Right ventricle myocardium inferior (tissue), 1 donor: ENCODE measurements around the gene SLC39A11. TPM values are rescaled to one million over a fixed set of nuclear protein-coding genes. Genes with fewer than 3 reads are reported as not detected.

Experiments
- ATAC-seq: fragments of 200-7000 bp; cut with Tn5 transposase; one replicate; pipeline ENCODE4 v1.9.1; 2020; ENCODE audit warnings: mild to moderate bottlenecking, moderate library complexity
- DNase-seq: peaks from one replicate; pipeline ENCODE4 v3.0.0; 2021; ENCODE audit errors: missing footprints
- intact Hi-C: fragments of 100-400 bp; cut with DNase I; formaldehyde crosslinking; loops from one replicate; pipeline ENCODE4 v1.11.0; 2022
- total RNA-seq: library from RNA; stranded (reverse); fragmentation: NEBNext Ultra II Directional; extraction: Animal tissue kit (Norgen Biotek cat#: 25700); gene quantifications from one replicate; pipeline ENCODE4 v1.2.1, GENCODE V29; 2021
- donor health status: DM: no; HTN: yes; CAD: no; lungs with severe emphysema.

The SLC39A11 gene
- total RNA-seq, 1 donor from 2014 or later: 6.9 TPM

- DNase-seq (no peak), ATAC-seq (no peak)
- intact Hi-C loops: no loop called here
Measured at GRCh38 chr17:72691586-72691985, 400.9 kb downstream of the SLC39A11 start.

GRCh38 chr17:72691017-72691416 is 401.5 kb downstream of the SLC39A11 start:
- intact Hi-C loops: no loop called here
- no peak for DNase-seq
- ATAC-seq: no peak

GRCh38 chr17:72687886-72688285 is 404.6 kb downstream of the SLC39A11 start:
- intact Hi-C loops: no loop called here
- DNase-seq: no peak
- no peak for ATAC-seq

DNA sequence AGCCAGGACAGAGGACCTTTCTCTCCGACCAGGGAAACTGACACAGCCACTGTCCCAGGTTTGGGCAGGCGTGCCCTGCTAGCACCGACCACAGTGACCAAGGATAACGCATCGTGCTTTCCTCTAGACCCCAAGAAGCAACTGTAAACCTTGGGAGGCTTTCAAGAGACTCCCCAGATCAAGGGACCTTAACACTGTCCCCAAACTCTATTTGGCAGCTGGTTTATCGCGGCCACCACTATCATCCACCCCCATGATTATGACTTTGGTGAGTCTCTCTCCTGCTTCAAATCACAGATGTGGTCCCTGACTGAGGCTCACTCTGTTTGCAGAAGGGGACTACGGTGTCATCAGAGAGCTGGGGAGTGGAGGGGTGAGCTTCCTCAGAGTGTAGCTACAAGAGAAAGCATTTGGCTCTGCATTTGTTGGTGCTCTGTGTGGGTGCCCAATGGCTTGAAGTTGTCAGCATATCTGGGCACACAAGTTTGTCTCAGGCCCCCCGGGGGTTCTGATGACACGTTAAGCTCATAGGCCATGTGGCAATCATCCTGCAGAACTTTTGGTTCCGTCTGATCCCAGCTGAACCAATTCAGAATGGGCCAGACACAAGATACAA is 408.0 kb downstream of the SLC39A11 start:
- ATAC-seq (no peak), DNase-seq (no peak)
- intact Hi-C loops: no loop called here

- intact Hi-C loops: no loop called here
- peak; percentile 62 for ATAC-seq
- DNase-seq: no peak
Measured at GRCh38 chr17:72683506-72684404, 408.7 kb downstream of the SLC39A11 start.

GRCh38 chr17:72682605-72683004 is 409.9 kb downstream of the SLC39A11 start:
- intact Hi-C loops: no loop called here
- ATAC-seq (no peak), DNase-seq (no peak)

- intact Hi-C loops: no loop called here
- DNase-seq: no peak
- no peak for ATAC-seq
Measured at GRCh38 chr17:72681844-72682243, 410.6 kb downstream of the SLC39A11 start.

DNA sequence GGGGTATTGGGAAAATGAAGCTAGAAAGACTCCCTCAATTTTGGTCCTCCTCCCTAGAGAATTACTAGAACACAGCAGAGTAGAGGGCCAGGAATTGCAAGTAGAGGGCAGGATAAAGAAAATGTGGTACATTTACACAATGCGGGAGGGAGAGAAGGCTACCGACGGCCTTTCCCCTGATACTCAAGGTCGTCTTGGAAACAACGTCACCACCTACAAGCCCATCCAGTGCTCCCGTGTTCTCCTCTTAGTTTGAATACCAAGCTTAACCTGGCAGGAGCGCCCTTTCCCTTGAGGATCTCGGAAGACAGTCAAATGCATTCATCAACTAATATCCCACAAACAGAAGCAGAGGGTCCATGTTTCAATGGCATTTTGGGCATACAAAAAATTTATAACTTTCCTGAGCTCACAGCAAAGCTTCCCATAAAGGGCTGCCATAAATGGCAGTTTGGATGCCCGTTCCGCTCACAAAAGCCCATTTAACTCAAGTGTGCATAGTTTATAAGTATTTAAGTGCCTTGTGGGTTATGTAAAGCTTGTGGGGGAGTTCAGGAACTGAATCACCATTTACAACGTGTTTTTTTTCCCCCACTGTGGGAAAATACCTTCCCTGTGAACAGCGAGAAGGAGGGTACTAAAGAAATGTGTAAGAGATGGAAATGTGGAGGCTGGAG is 414.6 kb downstream of the SLC39A11 start:
- intact Hi-C loops: no loop called here
- DNase-seq: no peak
- no peak for ATAC-seq

DNA sequence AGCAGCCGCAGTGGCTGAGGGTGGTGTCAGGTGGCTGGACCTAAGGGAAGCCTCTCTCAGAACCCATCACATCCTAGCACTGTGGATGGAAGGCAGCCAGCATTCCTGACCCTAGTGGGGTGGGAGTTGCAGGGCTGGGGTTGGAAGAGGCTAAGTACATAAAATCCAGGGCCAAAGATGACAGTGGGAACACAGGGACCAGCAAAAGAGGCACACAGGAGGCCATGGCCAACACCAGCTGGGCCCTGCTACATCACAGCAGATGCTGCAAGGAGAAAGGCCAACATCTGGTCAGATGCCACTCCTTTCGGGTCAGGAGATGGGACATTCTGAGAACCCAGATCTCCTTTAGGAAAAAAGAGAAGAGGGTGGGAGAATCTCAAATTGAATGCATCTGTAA is 415.4 kb downstream of the SLC39A11 start:
- no peak for ATAC-seq
- intact Hi-C loops: no loop called here
- no peak for DNase-seq

DNA sequence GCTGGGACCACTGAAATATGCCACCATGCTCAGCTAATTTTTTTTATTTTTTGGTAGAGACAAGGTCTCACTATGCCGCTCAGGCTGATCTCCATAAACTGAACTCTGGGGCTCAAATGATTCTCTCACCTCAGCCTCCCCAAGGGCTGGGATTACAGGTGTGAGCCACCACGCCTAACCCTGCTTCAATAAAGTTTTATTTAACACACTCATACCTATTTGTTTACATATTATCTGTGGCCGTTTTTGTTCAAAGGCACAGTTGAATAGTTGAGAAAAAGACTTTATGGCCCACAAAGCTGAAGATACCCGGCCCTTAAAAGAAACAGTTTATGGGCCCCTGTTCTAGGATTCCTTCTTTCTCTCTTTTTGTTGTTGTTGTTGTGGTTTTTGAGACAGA is 419.8 kb downstream of the SLC39A11 start:
- no peak for DNase-seq
- ATAC-seq: no peak

GRCh38 chr17:72671016-72671415 is 421.5 kb downstream of the SLC39A11 start:
- DNase-seq (no peak), ATAC-seq (no peak)
- intact Hi-C loops: no loop called here

More for the DNA sequence above, 419.8 kb downstream of the SLC39A11 start:
- intact Hi-C loops: no loop called here

- intact Hi-C loops: no loop called here
- DNase-seq (no peak), ATAC-seq (no peak)
Measured at GRCh38 chr17:72667096-72668063, 425.1 kb downstream of the SLC39A11 start.

DNA sequence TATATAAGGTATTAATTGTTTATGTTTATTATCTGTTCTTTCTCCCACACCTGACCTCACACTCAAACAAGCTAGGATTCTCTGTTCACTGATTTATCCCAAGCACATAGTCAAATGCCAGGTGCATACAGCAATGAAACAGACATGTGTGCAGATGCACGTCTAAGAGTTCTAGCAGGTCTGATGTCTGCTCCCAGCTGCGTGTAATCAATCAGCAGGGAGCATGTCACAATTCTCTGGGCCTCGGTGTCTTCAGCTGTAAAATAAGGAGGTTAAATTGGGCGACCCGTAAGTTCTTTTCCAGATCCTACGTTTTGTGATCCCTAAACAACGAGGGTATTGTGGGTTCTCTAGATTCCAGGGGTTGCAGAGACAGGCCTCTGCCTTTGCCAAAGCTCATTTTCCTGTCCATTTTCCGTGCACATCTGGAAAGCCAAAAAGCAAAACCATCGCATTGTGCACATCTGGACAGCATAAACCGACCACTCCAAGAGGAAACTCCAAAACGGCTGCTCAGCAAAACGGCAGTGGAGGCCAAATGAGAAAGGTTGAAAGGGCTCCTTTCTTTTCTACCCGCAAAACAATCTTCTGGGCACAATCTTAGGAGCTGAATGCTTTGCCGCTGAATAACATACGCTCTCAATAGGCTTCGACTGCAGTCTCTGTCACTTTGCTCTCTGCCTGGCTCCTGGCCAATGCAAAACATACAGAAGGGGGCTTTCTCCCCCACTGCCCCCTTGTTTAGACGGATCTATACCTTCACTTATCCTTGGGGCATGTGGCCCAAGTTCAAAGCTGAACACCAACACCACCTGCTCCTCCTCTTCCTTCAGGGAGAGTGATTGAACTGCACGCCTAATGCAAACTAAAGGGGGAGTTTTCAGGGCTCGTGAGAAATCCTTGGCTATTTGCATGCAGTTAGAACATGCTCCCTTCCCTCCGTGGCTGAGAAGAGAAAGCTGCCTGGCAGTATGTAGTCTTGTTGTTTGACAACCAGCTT is 426.3 kb downstream of the SLC39A11 start:
- intact Hi-C loops: no loop called here
- ATAC-seq (no peak), DNase-seq (no peak)

DNA sequence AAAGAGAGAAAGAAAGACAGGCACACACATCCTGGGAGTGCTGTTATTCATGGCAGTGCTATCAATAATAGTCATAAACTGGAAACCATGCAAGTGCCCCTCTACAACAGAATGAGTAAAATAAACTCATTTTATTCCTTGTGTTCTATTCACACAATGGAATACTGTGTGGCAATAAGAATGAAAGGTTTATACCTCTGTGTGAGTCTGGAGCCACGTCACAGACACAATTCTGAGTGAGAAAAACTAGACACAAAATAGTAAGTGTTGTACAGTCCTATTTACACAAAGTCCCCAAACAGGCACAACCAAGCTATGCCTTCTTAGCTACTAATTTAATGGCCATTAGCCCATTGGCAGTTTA is 429.7 kb downstream of the SLC39A11 start:
- DNase-seq (no peak), ATAC-seq (no peak)
- intact Hi-C loops: no loop called here

- intact Hi-C loops: no loop called here
- no peak for ATAC-seq
- DNase-seq: no peak
Measured at GRCh38 chr17:72661945-72662826, 430.3 kb downstream of the SLC39A11 start.

DNA sequence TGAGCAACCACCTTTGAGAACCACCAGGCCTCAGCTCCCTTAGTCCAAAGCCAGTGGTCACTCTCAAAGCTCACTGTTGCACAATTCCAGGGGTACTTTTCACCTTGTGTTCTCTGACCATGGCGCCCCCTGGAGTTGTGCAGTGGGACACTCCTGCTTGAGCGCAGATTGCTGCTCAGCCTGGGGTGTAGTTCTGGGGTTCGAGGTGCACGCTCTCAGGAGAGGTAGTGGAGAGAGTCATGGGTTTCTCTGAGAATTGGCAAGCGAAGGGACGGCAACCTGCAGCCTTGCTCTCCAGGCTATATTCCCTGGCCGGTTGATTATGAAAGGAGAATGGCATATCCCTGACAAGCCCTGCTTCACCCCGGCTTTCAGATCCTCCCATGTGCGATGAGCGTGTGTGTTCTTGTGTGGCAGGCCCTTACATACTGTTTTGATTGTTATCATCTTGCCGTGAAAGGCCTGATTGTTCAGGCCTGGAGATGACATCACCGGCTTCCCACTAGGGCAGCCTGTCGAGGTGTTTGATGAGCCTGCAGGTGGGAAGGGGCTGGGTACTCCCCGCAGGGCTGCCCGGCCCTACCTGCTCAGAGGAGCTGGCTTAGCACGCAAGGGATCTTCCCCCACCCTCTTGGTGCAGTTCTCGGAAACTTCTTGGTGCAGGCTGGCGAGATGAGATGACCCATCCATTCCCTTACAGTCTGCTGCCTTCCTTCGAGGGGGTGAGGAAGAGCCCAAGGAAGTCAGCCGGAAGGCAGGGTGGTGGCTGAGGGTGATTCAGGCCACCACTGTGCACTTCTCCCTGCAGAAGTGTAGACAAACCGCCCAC is 431.2 kb downstream of the SLC39A11 start:
- no peak for ATAC-seq
- intact Hi-C loops: no loop called here
- no peak for DNase-seq
